HepG2 (cell line): Measurements from ENCODE around the gene LYRM4. TPM values are rescaled to one million over a fixed set of nuclear protein-coding genes. Genes with fewer than 3 reads are reported as not detected.

Experiments used
- ELF1 ChIP-seq: sonication (generic); formaldehyde crosslinking; IDR thresholded peaks from 2 replicates; pipeline ENCODE4 v1.4.0; 2020; ENCODE audit warnings: missing genetic modification reagents
- HDAC2 ChIP-seq: sonication (generic); formaldehyde crosslinking; IDR thresholded peaks from 2 replicates; pipeline ENCODE4 v1.4.0; 2020; ENCODE audit warnings: missing genetic modification reagents
- HHEX ChIP-seq: IDR thresholded peaks from 2 replicates; pipeline ENCODE4 v1.6.1; 2016; ENCODE audit warnings: control low read depth
- KDM4B ChIP-seq: sonication (generic); formaldehyde crosslinking; IDR thresholded peaks from 2 replicates; pipeline ENCODE4 v1.4.0; 2020; ENCODE audit warnings: missing genetic modification reagents
- KDM5B ChIP-seq: sonication (generic); formaldehyde crosslinking; IDR thresholded peaks from 2 replicates; pipeline ENCODE4 v1.4.0; 2020; ENCODE audit warnings: missing genetic modification reagents, mild to moderate bottlenecking, borderline replicate concordance
- KLF16 ChIP-seq, 2 experiments: sonication (generic) in 1 of 2; formaldehyde crosslinking in 1 of 2; IDR thresholded peaks; 2 replicates each; pipeline versions ENCODE4 v1.6.1 to v1.8.0; 2016 to 2023; ENCODE audit warnings: missing genetic modification reagents in 2 of 2, missing compliant biosample characterization in 1 of 2
- MED8 ChIP-seq: sonication (generic); formaldehyde crosslinking; IDR thresholded peaks from 2 replicates; pipeline ENCODE4 v1.8.1; 2023; ENCODE audit warnings: mild to moderate bottlenecking, missing genetic modification reagents; ENCODE audit not compliant: insufficient replicate concordance
- MTF2 ChIP-seq: sonication (generic); formaldehyde crosslinking; IDR thresholded peaks from 2 replicates; pipeline ENCODE4 v1.5.0; 2020; ENCODE audit warnings: missing genetic modification reagents, borderline replicate concordance
- NCOA2 ChIP-seq: sonication (generic); formaldehyde crosslinking; IDR thresholded peaks from 2 replicates; pipeline ENCODE4 v1.8.0; 2022; ENCODE audit warnings: inconsistent platforms
- NCOR1 ChIP-seq: fragments of 200-600 bp; sonication (generic); IDR thresholded peaks from 2 replicates; pipeline ENCODE4 v1.7.0; 2017; ENCODE audit warnings: antibody characterized with exemption, low read length, borderline replicate concordance
- NR2F6 ChIP-seq, 2 experiments: IDR thresholded peaks; 2 replicates each; pipeline ENCODE4 v1.6.1; 2016; ENCODE audit warnings: antibody characterized with exemption in 1 of 2, mild to moderate bottlenecking in 1 of 2
- SIN3A ChIP-seq: IDR thresholded peaks from 2 replicates; pipeline ENCODE4 v1.6.1; 2011; ENCODE audit warnings: low read depth, mild to moderate bottlenecking, control low read depth, low read length, borderline replicate concordance
- SNAPC5 ChIP-seq: sonication (generic); formaldehyde crosslinking; IDR thresholded peaks from 2 replicates; pipeline ENCODE4 v1.8.1; 2023; ENCODE audit warnings: mild to moderate bottlenecking, missing genetic modification reagents, borderline replicate concordance
- SRSF9 ChIP-seq: fragments of 200-400 bp; formaldehyde crosslinking; IDR thresholded peaks from 2 replicates; pipeline ENCODE4 v1.6.1; 2018; ENCODE audit warnings: borderline replicate concordance, mild to moderate bottlenecking, low read depth, low read length; ENCODE audit not compliant: insufficient read depth, poor library complexity, severe bottlenecking
- STAT6 ChIP-seq: sonication (generic); formaldehyde crosslinking; IDR thresholded peaks from 2 replicates; pipeline ENCODE4 v1.4.0; 2020; ENCODE audit warnings: missing genetic modification reagents, mild to moderate bottlenecking, borderline replicate concordance
- ZNF205 ChIP-seq: IDR thresholded peaks from 2 replicates; pipeline ENCODE4 v1.6.1; 2018; ENCODE audit warnings: missing biosample characterization, missing genetic modification reagents
- ZNF263 ChIP-seq: sonication (generic); formaldehyde crosslinking; IDR thresholded peaks from 2 replicates; pipeline ENCODE4 v1.4.0; 2020; ENCODE audit warnings: missing genetic modification reagents
- ZNF282 ChIP-seq: fragments of 450-650 bp; IDR thresholded peaks from 2 replicates; pipeline ENCODE4 v1.6.1; 2018; ENCODE audit not compliant: partially characterized antibody
- ZNF446 ChIP-seq: sonication (generic); formaldehyde crosslinking; IDR thresholded peaks from 2 replicates; pipeline ENCODE4 v1.5.0; 2020; ENCODE audit warnings: mild to moderate bottlenecking, missing genetic modification reagents
- ZNF484 ChIP-seq: sonication (generic); formaldehyde crosslinking; IDR thresholded peaks from 2 replicates; pipeline ENCODE4 v1.5.1; 2020; ENCODE audit warnings: mild to moderate bottlenecking, low read depth, missing genetic modification reagents, borderline replicate concordance
- ZNF557 ChIP-seq: sonication (generic); formaldehyde crosslinking; IDR thresholded peaks from 2 replicates; pipeline ENCODE4 v1.4.0; 2020; ENCODE audit warnings: missing genetic modification reagents
- ZNF569 ChIP-seq: sonication (generic); formaldehyde crosslinking; IDR thresholded peaks from 2 replicates; pipeline ENCODE4 v1.5.0; 2020; ENCODE audit warnings: mild to moderate bottlenecking, missing genetic modification reagents, moderate library complexity, borderline replicate concordance
- ZNF616 ChIP-seq: sonication (generic); formaldehyde crosslinking; IDR thresholded peaks from 2 replicates; pipeline ENCODE4 v1.5.0; 2020; ENCODE audit warnings: low read depth, mild to moderate bottlenecking, missing genetic modification reagents
- ZNF709 ChIP-seq: sonication (generic); formaldehyde crosslinking; IDR thresholded peaks from 2 replicates; pipeline ENCODE4 v1.5.0; 2020; ENCODE audit warnings: mild to moderate bottlenecking, missing genetic modification reagents
- polyA plus RNA-seq, 8 experiments: library from polyadenylated mRNA; depleted of rRNA in 3 of 8; stranded (reverse) in 7 of 8; unstranded in 1 of 8; fragments of >200 nt; fragmentation: Illumina TruSeq in 4 of 8; extraction: Trizol in 4 of 8; gene quantifications; 2 replicates each; pipeline versions ENCODE4 v1.2.1 to v1.2.3, GENCODE V29; 2011 to 2016; ENCODE audit warnings: low read depth in 4 of 8, missing spikeins in 1 of 8, mixed read lengths in 1 of 8; ENCODE audit not compliant: insufficient read depth in 1 of 8
- total RNA-seq, 5 experiments: library from RNA; depleted of rRNA; stranded (reverse); fragments of >200 nt; fragmentation: Illumina TruSeq; extraction: Trizol; gene quantifications; 2 replicates each; pipeline ENCODE4 v1.2.3, GENCODE V29; 2016; ENCODE audit warnings: low read depth in 1 of 5
- TF ChIP-seq, protein P1 (sequence below): sonication (generic); formaldehyde crosslinking; IDR thresholded peaks from 2 replicates; pipeline ENCODE4 v1.8.0; 2022; ENCODE audit warnings: mild to moderate bottlenecking, missing genetic modification reagents, moderate library complexity
- TF ChIP-seq, protein P2 (sequence below): conservative IDR thresholded peaks from 2 replicates; pipeline ENCODE4 v1.6.1; 2018; ENCODE audit warnings: missing genetic modification reagents

The LYRM4 gene
- total and polyA plus RNA-seq, 2 of the 13 experiments (the other 11 are each of a cell fraction or from before 2014, with no cell fraction given), result 64.6 to 67.5 TPM

GRCh38 chr6:5068153-5068751 lies 192.5 kb downstream of the LYRM4 start (continued):
- TF ChIP-seq ZNF282 (no peak), KDM5B (CRISPR knock-in tag) (peak; percentile 94; the same call in 1 of the 2 replicates), ZNF557 (CRISPR knock-in tag) (0 out of 2 replicates have a peak, but pooled peaks have one; percentile 93), SRSF9 (no peak), ZNF263 (CRISPR knock-in tag) (peak; percentile 42; the same call in 1 of the 2 replicates), NCOA2 (CRISPR knock-in tag) (peak; percentile 96), ZNF446 (CRISPR knock-in tag) (peak; percentile 51; the same call in 1 of the 2 replicates), NR2F6 (IDR thresholded peaks at IDR 0.05) (peak; percentile 85), NR2F6 (CRISPR knock-in tag; IDR thresholded peaks at IDR 0.05) (peak; percentile 92), MTF2 (CRISPR knock-in tag) (0 out of 2 replicates have a peak, but pooled peaks have one; percentile 68), KDM4B (CRISPR knock-in tag) (peak; percentile 98), ZNF569 (CRISPR knock-in tag) (no peak), ZNF484 (no peak), MED8 (CRISPR knock-in tag) (peak; percentile 57), ZNF205 (CRISPR knock-in tag) (peak; percentile 98), KLF16 (CRISPR knock-in tag; IDR thresholded peaks at IDR 0.05) (peak in 1 of 2 experiments; percentile 94; a peak in 2 of 4 replicates), ZNF709 (CRISPR knock-in tag) (peak; percentile 81; the same call in 1 of the 2 replicates), ELF1 (CRISPR knock-in tag) (peak; percentile 76), HDAC2 (peak; percentile 100), NCOR1 (peak; percentile 87), SIN3A (no peak), STAT6 (CRISPR knock-in tag) (peak; percentile 99; the same call in 1 of the 2 replicates), SNAPC5 (peak; percentile 70; the same call in 1 of the 2 replicates), HHEX (CRISPR knock-in tag) (peak; percentile 87), ZNF616 (CRISPR knock-in tag) (0 out of 2 replicates have a peak, but pooled peaks have one; percentile 76)
- TF ChIP-seq, protein P1, sequence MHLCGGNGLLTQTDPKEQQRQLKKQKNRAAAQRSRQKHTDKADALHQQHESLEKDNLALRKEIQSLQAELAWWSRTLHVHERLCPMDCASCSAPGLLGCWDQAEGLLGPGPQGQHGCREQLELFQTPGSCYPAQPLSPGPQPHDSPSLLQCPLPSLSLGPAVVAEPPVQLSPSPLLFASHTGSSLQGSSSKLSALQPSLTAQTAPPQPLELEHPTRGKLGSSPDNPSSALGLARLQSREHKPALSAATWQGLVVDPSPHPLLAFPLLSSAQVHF (CRISPR knock-in tag), result no peak
- TF ChIP-seq, protein P2, sequence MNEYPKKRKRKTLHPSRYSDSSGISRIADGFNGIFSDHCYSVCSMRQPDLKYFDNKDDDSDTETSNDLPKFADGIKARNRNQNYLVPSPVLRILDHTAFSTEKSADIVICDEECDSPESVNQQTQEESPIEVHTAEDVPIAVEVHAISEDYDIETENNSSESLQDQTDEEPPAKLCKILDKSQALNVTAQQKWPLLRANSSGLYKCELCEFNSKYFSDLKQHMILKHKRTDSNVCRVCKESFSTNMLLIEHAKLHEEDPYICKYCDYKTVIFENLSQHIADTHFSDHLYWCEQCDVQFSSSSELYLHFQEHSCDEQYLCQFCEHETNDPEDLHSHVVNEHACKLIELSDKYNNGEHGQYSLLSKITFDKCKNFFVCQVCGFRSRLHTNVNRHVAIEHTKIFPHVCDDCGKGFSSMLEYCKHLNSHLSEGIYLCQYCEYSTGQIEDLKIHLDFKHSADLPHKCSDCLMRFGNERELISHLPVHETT, result peak; percentile 62; the same call in 1 of the 2 replicates
